ELR (cell line): ENCODE results near the gene QRFPR.
A peak's percentile ranks its signal among the peaks of the same experiment; 100 is the strongest.
"Not testable (repeated sequence)": the region's sequence is repeated elsewhere in the genome, so short reads cannot be mapped to it uniquely, and the experiment has no call there.

ENCODE experiments used
- DNase-seq: peaks from one replicate; pipeline ENCODE4 v3.0.0-alpha.2; 2015; ENCODE audit warnings: low read depth

QRFPR gene

DNA sequence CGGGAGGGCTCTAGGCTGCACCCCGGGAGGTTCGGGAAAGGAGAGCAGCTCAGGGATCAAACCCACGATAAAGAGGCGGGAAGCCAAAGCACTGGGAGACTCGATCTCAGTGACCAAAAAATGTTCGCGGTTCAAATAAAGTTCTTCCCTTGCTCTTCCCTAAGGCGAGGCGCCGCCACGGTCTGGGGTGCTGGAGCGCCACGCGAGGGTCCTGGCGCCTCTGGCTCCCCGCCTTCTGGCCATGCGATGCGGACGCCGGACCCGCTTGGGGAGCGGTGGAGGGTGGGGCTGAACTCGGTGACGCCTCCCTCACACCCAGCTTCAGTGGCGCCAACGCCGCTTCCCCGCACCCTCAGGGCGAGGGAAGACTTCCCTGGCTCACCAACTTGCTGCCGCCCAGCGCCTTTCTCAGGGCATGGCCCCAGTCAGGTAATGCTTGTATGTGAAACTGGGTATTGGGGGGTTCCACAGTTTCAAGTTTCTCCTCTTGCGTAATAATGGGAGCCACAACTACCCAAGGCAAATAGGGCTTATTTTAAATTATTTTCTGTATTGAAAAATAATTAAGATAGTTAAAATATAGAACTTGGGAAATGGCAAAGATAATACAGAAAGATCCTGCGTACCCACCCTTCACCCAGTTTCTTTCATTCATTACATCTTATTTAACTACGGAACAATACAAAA lies at the start of gene QRFPR:
Gene QRFPR, minus strand, starts transcription at position 243 of the 687 bp plus-strand sequence. CDS start 371 bp downstream, outside the sequence.
- peak; percentile 1 for DNase-seq

DNA sequence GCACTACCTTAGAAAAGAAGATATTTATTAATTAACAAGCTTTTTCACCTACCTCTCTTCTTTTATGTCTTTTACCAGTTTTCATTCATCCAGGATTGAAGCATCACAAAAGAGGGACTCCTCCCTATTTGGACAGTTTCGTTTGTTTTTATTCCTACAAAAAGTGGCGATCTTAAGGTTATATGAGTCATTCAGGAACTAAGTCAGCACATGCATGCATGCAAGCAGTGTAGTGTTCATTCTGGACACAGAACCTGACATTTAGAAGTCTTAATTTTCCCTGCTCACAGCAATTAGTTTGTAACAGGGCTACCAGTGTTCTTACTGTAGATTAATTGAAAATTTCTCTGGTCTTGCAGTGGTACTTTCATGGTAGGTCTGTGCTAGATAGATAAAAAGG lies 47.9 kb upstream of the QRFPR start:
- DNase-seq, result peak; percentile 40

DNA sequence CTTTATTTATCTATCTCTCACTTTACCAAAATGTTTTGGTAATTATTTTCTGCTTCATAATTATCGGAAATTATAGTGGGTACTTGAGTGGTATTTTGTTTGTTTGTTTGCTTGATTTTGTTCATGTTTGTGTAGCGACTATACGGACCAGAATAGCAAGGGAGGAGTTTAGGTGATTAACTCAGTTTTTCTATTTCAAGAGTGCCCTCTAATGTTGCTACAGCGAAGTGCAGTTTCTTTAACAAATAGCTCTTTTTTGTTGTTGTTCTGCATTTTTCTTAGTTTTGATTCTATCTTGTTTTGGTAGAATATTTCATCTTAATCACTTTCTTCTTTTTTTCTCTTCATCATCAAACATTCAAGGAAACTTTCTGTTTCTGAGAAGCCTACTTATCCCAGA lies 40.8 kb upstream of the QRFPR start:
- peak; percentile 9 for DNase-seq

DNA sequence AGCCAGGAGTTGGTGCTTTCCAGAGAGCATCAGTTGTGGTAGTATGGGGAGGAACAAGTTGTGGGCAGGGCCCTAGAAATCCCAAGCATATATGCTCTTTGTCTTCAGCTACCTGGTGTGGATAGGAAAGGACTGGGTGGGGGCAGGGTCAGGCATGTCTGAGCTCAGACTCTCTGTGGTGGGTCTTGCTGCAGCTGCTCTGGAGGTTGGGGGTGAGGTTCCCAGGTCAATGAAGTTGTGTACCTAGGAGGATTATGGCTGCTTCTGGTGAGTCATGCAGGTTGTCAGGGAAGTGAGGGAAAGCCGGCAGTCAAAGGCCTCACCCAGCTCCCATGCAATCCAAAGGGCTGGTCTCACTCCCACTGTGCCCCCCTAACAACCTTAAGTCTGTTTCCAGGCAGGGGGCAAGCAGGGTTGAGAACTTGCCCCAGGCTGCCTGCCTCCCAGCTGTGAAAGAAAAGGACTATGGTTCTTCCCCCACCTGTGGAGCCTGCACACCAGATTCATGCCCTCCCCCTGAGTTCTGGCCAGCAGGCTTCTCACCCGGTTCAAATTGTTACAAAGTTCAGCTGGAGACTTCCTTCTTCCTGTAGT lies 30.4 kb upstream of the QRFPR start:
- DNase-seq, result no peak

DNA sequence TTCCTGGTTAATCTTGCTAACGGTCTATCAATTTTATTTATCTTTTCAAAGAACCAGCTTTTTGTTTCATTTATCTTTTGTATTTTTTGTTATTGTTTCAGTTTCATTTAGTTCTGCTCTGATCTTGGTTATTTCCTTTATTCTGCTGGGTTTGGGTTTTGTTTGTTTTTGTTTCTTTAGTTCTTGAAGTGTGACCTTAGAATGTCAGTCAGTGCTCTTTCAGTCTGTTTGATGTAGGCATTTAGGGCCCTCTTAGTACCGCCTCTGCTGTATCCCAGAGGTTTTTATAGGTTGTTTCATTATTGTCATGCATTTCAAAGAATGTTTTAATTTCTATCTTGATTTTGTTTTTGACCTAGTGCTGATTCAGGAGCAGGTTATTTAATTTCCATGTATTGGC lies 27.7 kb upstream of the QRFPR start:
- DNase-seq, result not testable (repeated sequence)

DNA sequence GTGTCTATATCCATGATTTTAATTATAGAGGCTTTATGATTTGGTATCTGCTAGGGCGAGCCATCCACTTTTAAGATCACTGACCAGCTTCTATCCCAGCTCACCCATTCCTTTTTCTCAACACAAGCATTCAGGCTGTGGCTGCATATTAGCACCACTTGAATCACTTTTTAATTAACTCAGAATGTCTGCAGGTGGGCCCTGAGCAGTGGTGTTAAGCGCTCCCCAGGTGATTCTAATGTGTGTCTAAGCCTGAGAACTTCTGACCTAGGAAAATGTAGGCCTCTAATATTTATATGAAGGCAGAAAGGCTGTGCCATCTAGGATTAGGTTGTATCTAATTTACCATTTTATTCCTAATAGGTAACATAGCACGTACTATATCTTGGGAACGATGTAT lies 19.8 kb upstream of the QRFPR start:
- no peak for DNase-seq

GRCh38 chr4:121397941-121398601 lies 17.3 kb upstream of the QRFPR start:
- no peak for DNase-seq

DNA sequence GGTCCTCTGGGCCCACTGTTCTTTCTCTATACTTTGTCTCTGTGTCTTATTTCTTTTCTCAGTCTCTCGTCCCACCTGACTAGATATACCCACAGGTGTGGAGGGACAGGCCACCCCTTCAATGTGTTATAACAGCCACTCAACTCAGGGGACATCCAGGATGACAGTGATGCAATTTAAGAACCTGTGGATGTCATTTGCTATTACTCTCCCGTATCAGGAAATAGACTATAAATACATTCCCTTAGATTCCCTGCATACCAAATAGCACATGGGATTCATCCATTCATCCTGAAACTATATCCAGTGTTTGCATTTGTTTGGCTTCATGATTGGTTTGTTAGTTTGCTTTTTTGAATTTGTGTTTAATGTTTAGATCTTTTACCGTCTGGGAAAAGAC lies 16.6 kb upstream of the QRFPR start:
- DNase-seq, result no peak

- no peak for DNase-seq
Observed at GRCh38 chr4:121392426-121393086, 11.7 kb upstream of the QRFPR start.

- no peak for DNase-seq
Observed at GRCh38 chr4:121390335-121390734, 9.5 kb upstream of the QRFPR start.

DNA sequence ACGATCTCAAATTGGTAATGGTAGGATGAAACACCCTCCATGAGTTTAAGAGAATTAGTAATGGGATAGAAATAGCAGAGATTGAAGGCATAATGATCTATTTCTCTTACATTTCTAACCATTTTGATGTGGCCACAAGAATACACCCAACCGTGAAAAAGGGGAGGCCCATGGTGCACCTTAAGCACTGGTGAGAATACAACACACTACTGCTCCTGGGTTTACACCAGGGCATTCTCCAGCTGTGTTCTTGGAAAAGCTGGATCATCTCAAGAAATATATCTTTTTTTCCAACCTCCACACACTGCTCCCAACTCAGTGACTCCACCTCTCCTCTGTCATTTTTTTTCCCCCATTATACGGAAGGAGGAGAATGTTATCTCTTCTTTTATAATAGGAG lies 1.5 kb downstream of the QRFPR start:
- no peak for DNase-seq

GRCh38 chr4:121377076-121377475 lies 3.7 kb downstream of the QRFPR start:
- DNase-seq, result no peak

- DNase-seq, result no peak
Observed at GRCh38 chr4:121376556-121376955, 4.3 kb downstream of the QRFPR start.

GRCh38 chr4:121376097-121376496 lies 4.7 kb downstream of the QRFPR start:
- DNase-seq, result no peak

DNA sequence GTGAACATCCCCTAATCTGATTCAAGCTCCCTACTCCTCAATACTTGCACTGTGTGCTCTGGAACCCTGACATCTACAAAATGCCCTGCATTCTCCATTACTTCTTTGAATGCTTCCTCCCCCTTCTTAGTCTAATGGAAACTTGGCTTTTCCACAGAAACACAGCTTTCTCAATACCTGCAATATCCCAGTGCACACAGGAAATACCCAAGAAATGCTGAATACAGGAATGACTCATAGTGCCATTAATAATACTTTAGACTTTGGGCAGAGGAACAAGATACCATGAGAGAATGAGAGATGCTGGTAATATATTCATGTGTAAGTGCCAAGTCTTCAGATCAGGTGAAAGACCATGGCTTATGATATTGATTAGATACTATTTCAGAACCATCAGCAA lies 5.6 kb downstream of the QRFPR start:
- DNase-seq, result peak; percentile 24

DNA sequence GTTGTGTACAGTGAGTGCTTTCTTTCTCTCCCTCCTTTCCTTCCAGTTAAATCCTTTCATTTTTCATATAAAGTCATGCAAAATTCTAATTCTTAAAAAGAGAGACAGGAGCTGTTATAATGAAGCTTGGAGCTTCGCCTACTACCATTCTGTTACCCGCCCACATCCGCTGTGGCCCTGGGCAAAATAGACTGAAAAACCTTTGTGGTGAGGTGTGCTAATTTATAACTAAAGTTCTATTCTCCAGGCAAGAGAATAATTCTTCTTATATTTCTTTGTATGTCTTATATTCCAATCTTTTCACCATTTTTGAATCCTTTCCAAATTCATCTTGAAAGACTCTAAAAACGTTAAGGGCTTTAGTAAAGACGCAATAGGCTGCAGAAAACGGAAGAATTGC lies 7.0 kb downstream of the QRFPR start:
- DNase-seq, result no peak

DNA sequence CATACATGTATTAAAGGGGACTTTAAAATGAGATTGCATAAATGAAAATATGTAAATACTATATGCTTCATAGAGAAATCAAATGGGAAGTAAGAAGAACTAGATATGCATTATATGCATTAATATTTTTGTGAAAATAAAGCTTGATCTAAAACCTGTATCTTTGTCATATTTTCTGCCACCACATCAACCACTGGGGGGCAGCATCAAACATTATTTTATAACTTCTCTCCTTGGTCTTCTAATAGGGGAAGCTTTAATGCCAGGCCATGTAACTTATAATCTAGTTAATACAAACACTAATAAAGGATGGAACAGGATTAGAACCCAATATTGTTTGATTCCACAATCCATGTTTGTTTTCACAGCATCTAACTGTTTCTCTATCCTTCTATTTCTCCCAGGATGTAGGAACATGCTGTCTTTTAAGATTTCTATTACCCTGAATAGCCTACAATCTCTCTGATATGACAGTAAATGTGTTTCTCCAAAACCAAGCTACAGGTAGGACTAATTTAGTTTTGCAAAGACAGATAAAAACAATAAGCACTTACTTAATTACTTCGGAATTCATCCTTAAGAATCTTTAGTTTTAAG lies 10.0 kb downstream of the QRFPR start:
- peak; percentile 59 for DNase-seq

DNA sequence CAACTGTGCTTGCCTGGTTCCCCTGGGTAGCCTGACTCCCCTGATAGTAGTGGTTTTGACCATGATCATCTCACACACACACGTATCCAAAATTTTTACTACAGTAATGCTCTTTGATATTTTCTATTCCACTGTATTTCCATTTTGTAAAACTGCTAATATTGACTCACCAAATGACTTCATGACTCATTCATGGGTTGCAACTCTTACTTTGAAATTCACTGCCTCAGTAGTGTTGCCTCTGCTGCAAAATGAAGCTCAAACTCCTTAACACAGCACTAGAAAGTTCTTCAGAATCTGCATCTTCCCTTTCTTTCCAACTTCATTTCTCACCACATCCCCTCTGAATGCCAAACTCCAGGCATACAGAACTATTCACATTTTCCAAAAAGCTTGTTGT lies 20.3 kb downstream of the QRFPR start:
- DNase-seq, result peak; percentile 34

DNA sequence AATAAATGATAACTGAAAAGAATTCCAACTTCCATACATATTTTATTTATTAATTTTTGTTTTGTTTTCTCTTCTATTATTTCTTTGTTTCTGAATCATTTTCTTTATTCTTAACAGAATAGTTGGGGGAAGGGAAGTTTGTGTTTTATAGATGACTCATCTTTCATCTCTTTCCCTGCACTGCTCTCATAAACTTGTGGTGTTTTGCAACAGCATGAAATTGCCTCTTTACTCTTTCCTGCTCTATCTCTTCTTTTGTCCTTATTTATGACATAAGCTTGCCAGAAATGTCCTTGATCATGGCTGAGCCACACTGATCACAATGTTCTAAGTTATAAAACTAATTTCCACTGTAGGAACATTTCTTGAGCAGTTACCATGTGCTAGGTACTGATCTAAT lies 22.3 kb downstream of the QRFPR start:
- peak; percentile 53 for DNase-seq

DNA sequence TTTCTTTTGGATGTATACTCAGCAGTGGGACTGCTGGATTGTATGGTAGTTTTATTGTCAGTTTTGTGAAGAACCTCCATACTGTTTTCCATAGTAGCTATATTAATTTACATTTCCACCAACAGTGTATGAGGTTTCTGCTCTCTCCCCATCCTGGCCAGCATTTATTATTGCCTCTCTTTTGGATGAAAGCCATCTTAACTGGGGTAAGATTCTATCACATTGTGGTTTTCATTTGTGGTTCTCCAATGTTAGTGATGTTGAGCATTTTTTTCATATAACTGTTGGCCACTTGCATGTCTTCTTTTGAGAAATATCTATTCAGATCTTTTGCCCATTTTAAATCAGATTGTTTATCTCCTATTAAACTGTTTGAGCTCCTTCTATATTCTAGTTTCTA lies 27.6 kb downstream of the QRFPR start:
- no peak for DNase-seq

GRCh38 chr4:121344098-121344497 lies 36.7 kb downstream of the QRFPR start:
- no peak for DNase-seq

GRCh38 chr4:121340247-121340646 lies 40.6 kb downstream of the QRFPR start:
- DNase-seq, result no peak

- DNase-seq, result no peak
Observed at GRCh38 chr4:121339824-121340223, 41.0 kb downstream of the QRFPR start.
